Liver (tissue), 9 donors: ENCODE results near the gene PPP2R5B. TPM values are rescaled to one million over a fixed set of nuclear protein-coding genes. Genes with fewer than 3 reads are reported as not detected.

Source experiments
- DNase-seq: peaks from one replicate; pipeline ENCODE4 v3.0.0-alpha.2; 2017; ENCODE audit warnings: low spot score
- H3K27ac ChIP-seq, 2 donors: one replicate each; pipeline ENCODE4 v1.7.0; 2013; ENCODE audit warnings: inconsistent platforms in 2 of 2, low read length in 2 of 2, control low read depth in 1 of 2, low read depth in 1 of 2, mild to moderate bottlenecking in 1 of 2
- H3K27me3 ChIP-seq, 4 donors: one replicate each; pipeline versions ENCODE4 v1.6.1 to v1.7.0; 2013; ENCODE audit warnings: low read length in 3 of 4, inconsistent platforms in 1 of 4, mild to moderate bottlenecking in 1 of 4, moderate library complexity in 1 of 4; ENCODE audit not compliant: control insufficient read depth in 4 of 4, insufficient read depth in 4 of 4
- H3K36me3 ChIP-seq, 4 donors: one replicate each; pipeline versions ENCODE4 v1.6.1 to v1.7.0; 2013; ENCODE audit warnings: low read length in 3 of 4, mild to moderate bottlenecking in 3 of 4, low read depth in 1 of 4, moderate library complexity in 1 of 4; ENCODE audit not compliant: control insufficient read depth in 4 of 4, insufficient read depth in 3 of 4
- H3K4me1 ChIP-seq, 4 donors: one replicate each; pipeline versions ENCODE4 v1.6.1 to v1.7.0; 2013; ENCODE audit warnings: low read length in 3 of 4, mild to moderate bottlenecking in 3 of 4, moderate library complexity in 1 of 4; ENCODE audit not compliant: control insufficient read depth in 4 of 4, insufficient read depth in 4 of 4
- H3K4me3 ChIP-seq, 3 donors: one replicate each; pipeline versions ENCODE4 v1.6.1 to v1.7.0; 2013; ENCODE audit warnings: low read length in 3 of 3, control low read depth in 1 of 3, low read depth in 1 of 3, mild to moderate bottlenecking in 1 of 3
- H3K9ac ChIP-seq, 2 donors: one replicate each; pipeline ENCODE4 v1.7.0; 2013; ENCODE audit warnings: low read length in 2 of 2, mild to moderate bottlenecking in 2 of 2, moderate library complexity in 2 of 2, control low read depth in 1 of 2, low read depth in 1 of 2
- H3K9me3 ChIP-seq, 4 donors: one replicate each; pipeline versions ENCODE4 v1.6.1 to v1.7.0; 2013; ENCODE audit warnings: low read length in 3 of 4; ENCODE audit not compliant: control insufficient read depth in 4 of 4
- GABPA ChIP-seq, 2 donors: IDR thresholded peaks in 1 of 2; conservative IDR thresholded peaks in 1 of 2; 2 replicates each; pipeline ENCODE4 v1.6.1; 2016; ENCODE audit warnings: antibody characterized with exemption in 2 of 2, mild to moderate bottlenecking in 1 of 2, moderate library complexity in 1 of 2
- HNF4A ChIP-seq, 2 donors: conservative IDR thresholded peaks; 2 replicates each; pipeline ENCODE4 v1.6.1; 2016; ENCODE audit warnings: antibody characterized with exemption in 2 of 2, mild to moderate bottlenecking in 2 of 2
- REST ChIP-seq: IDR thresholded peaks from 2 replicates; pipeline ENCODE4 v1.6.1; 2016; ENCODE audit warnings: antibody characterized with exemption, mild to moderate bottlenecking
- SP1 ChIP-seq: IDR thresholded peaks from 2 replicates; pipeline ENCODE4 v1.6.1; 2018; ENCODE audit warnings: antibody characterized with exemption, mild to moderate bottlenecking
- TAF1 ChIP-seq: conservative IDR thresholded peaks from 2 replicates; pipeline ENCODE4 v1.6.1; 2016; ENCODE audit warnings: antibody characterized with exemption, mild to moderate bottlenecking
- WGBS: extraction: QIAGEN DNeasy Blood & Tissue Kit; methylation state at CpG from one replicate; pipeline ENCODE4 v1.1.7; 2013; 5-methylcytosine and 5-hydroxymethylcytosine counted together
- polyA plus RNA-seq, 2 donors: library from polyadenylated mRNA; stranded (reverse) in 1 of 2; unstranded in 1 of 2; fragments of 200-250 nt in 1 of 2; fragments of >200 nt in 1 of 2; fragmentation: Nextera tagmentation in 1 of 2; extraction: Ambion mirVana in 1 of 2; gene quantifications; one replicate each; pipeline versions ENCODE4 v1.2.1 to v1.2.3, GENCODE V29; 2013 to 2015
- total RNA-seq, 2 donors: library from RNA; depleted of rRNA; stranded (reverse); fragments of >200 nt; gene quantifications; one replicate each; pipeline ENCODE4 v1.2.3, GENCODE V29; 2014
- TF ChIP-seq, protein P1 (sequence below): IDR thresholded peaks from 2 replicates; pipeline ENCODE4 v1.6.1; 2016; ENCODE audit warnings: antibody characterized with exemption
- TF ChIP-seq, protein P2 (sequence below): IDR thresholded peaks from 2 replicates; pipeline ENCODE4 v1.6.1; 2016; ENCODE audit warnings: antibody characterized with exemption
- TF ChIP-seq, protein P3 (sequence below): IDR thresholded peaks from 2 replicates; pipeline ENCODE4 v1.6.1; 2016; ENCODE audit warnings: antibody characterized with exemption
- donor health status: healthy.
- donor health status: healthy.
- donor health status: healthy.
- donor health status: healthy.
- donor health status: healthy.

The PPP2R5B gene
- total and polyA plus RNA-seq, 4 donors = 2.9 to 6.6 (median 5.1) TPM

DNA sequence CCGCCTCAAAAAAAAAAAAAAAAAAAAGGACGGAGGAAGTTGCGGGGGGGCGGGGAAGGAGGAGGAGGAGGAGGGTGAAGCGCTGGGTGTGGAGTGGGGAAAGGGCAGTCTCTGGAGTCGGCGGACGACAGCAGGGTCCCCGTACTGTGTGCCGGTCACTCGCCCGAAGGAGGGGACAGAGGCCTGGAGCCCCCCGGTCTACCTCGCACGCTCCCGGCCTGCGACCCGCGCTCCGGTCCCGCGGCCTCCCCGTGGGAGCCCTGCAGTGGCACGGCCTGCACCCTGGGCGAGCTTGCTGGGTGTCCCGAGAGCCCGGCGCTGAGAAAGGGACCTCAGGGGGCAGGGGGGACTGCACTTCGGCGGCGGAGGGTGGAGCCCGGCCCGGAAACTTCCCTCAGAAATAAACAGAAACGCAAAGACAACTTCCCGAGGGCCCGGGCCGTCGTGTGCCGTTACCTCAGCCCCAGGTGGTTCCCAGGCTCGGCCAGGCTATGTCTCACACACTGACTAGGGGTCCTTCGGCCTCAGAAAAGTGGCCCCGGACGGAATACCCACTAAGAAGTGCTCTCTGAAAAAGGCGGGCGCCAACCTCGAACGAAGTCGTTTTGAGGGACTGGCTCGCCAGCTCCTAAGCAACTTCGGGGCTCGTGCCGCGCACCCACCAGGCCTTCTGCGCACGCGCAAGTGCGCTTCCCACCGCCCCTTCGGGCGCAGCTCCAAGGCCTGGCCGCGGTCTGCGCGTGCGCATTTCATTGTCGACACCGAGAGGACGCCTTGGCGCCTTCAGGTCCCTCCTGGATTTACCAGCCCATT is 47.1 kb downstream of the PPP2R5B start, which contains the start of gene MAJIN:
MAJIN (minus strand) TSS at position 688 of the 813 bp plus-strand sequence. CDS start 12,703 bp downstream, outside the sequence.
- peak within 1 kb of the TSS; percentile 33 to 47 (median 47) for H3K4me3 ChIP-seq
- H3K27me3 ChIP-seq = no peaks in the 10 kb centered on the region
- TF ChIP-seq SP1 (no peak), TAF1 (no peak), HNF4A (conservative IDR thresholded peaks at IDR 0.05) (no peak)
- TF ChIP-seq, protein P1, sequence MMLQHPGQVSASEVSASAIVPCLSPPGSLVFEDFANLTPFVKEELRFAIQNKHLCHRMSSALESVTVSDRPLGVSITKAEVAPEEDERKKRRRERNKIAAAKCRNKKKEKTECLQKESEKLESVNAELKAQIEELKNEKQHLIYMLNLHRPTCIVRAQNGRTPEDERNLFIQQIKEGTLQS = no peak
- TF ChIP-seq, protein P2, sequence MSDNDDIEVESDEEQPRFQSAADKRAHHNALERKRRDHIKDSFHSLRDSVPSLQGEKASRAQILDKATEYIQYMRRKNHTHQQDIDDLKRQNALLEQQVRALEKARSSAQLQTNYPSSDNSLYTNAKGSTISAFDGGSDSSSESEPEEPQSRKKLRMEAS = peak; percentile 79
- H3K27ac ChIP-seq = no peak within 1 kb of the TSS
- peak; percentile 86 for DNase-seq
- H3K36me3 ChIP-seq = no peaks in the 10 kb centered on the region
- peaks cover 0 to 10% (median 7%) of the 10 kb centered on the region in 4 donors for H3K4me1 ChIP-seq
- no peak within 1 kb of the TSS for H3K9ac ChIP-seq
- peaks cover 0 to 1% (median 0%) of the 10 kb centered on the region in 4 donors for H3K9me3 ChIP-seq
- WGBS = 21% methylated on average over 69 of the region's 69 CpGs

DNA sequence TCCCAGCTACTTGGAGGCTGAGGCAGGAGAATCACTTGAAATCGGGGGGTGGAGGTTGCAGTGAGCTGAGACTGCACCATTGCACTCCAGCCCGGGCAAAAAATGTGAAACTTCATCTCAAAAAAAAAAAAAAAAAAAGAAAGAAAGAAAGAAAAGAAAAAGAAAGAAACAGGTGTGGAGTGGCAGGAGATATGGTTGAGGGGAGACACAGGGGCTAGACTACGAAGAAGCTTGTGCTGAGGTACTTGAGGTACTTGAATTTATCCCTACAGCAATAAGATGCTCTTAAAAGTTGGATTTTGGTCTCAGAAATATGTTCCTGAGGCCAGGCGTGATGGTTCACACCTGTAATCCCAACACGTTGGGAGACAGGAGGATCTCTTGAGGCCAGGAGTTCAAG is 49.6 kb downstream of the PPP2R5B start:
- TF ChIP-seq REST (no peak), GABPA (IDR thresholded peaks at IDR 0.05 in 1 of 2, conservative IDR thresholded peaks at IDR 0.05 in 1 of 2) (no peak)
- TF ChIP-seq, protein P1 = no peak
- TF ChIP-seq, protein P3, sequence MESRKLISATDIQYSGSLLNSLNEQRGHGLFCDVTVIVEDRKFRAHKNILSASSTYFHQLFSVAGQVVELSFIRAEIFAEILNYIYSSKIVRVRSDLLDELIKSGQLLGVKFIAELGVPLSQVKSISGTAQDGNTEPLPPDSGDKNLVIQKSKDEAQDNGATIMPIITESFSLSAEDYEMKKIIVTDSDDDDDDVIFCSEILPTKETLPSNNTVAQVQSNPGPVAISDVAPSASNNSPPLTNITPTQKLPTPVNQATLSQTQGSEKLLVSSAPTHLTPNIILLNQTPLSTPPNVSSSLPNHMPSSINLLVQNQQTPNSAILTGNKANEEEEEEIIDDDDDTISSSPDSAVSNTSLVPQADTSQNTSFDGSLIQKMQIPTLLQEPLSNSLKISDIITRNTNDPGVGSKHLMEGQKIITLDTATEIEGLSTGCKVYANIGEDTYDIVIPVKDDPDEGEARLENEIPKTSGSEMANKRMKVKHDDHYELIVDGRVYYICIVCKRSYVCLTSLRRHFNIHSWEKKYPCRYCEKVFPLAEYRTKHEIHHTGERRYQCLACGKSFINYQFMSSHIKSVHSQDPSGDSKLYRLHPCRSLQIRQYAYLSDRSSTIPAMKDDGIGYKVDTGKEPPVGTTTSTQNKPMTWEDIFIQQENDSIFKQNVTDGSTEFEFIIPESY = no peak
- no peak overlapping the region for H3K9ac ChIP-seq

More for the DNA sequence above, 49.6 kb downstream of the PPP2R5B start:
- H3K36me3 ChIP-seq = no peaks in the 10 kb centered on the region
- H3K27ac ChIP-seq = no peak overlapping the region
- WGBS = 88% methylated on average over 5 of the region's 5 CpGs
- H3K4me1 ChIP-seq = peaks cover 0 to 10% (median 7%) of the 10 kb centered on the region in 4 donors
- peaks cover 0 to 1% (median 0%) of the 10 kb centered on the region in 4 donors for H3K9me3 ChIP-seq
- no peak overlapping the region for H3K4me3 ChIP-seq
- no peak for DNase-seq
- H3K27me3 ChIP-seq = no peaks in the 10 kb centered on the region
